Hippocampal formation (tissue), 2 donors: ENCODE measurements around the gene DNMBP.
"Not testable (repeated sequence)": the region's sequence is repeated elsewhere in the genome, so short reads cannot be mapped to it uniquely, and the experiment has no call there.

ENCODE experiments used
- DNase-seq, 2 donors: peaks; one replicate each; lab custom pipeline; 2025; lab: John Stamatoyannopoulos, UW

The DNMBP gene

GRCh38 chr10:99860466-99860865 is 149.3 kb downstream of the DNMBP start:
- DNase-seq: no peak

GRCh38 chr10:99859585-99859984 is 150.2 kb downstream of the DNMBP start:
- no peak for DNase-seq

DNA sequence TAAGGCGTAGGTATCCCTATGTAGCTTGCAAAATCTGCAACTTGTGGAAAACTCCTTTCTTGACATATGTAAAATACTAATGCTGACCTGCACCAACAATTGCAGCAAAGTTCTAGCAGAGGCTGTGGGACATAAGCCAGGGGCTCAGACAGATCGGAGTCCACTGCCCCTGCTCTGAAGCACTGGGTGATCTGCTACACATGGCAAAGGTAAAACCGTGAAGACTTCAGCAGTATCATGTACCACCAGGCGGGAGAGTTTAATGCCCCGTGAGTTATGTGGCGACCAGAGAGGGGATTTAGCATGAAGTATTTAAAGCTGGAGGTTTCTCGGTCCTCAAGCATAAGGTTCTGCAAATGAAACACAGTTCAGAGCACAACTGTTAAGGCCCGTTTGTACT is 150.9 kb downstream of the DNMBP start:
- DNase-seq: no peak

- DNase-seq: no peak
Measured at GRCh38 chr10:99855479-99856071, 154.2 kb downstream of the DNMBP start.

- DNase-seq: peak in 1 of 2 donors; percentile 30
Measured at GRCh38 chr10:99854860-99855259, 154.9 kb downstream of the DNMBP start.

DNA sequence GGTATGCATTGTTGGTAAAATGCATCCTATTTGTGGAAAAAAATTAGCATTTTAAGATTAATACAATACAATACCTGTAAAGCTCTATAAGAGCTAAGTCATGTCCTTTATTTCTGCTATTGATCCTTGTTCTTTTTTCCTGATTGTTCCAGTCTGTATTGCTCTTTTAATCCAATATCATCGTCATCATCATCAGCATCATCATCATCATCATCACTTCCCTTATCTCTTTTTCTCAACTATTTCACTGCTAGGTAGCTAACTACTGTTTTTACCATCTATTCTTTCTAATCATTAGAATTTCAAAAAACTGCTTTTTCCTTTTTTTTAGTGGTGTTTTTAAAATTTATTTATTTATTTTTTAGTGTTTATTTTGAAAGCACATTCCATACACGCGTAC is 156.1 kb downstream of the DNMBP start:
- DNase-seq: no peak

DNA sequence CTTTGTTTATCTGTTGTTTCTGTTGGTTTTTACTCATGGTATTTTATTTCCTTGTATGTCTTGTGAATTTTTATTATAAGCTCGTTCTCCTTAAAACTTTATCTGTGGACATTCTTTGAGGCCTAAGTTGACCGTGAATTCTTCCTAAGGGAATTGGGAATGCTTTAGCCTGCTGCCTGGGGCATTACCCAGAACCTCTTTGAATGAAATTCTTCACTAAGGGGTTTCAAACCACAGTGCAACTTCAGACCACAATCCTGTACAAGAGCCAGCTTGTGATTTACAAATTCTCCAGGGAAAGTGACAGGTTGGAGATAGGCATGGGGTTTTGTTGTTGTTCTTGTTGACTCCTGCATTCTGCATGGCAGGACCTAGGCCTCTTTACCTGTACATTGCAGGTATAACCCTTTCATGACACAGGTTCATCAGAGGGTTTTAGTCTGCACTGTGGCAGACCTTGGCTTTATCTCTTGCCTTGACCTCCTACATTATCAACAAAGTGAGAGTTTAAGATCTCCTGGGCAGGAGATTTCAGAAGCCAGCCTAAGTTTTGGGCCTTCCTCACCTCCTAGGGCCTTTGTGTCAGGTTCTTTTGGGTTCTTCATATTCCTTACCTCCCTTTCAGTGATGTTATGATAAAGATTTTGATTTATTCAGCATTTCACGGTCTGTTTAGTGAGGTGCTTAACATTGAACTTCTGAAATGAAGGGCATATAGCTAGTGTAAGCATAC is 157.1 kb downstream of the DNMBP start:
- no peak for DNase-seq

GRCh38 chr10:99851825-99852224 is 157.9 kb downstream of the DNMBP start:
- no peak for DNase-seq

DNA sequence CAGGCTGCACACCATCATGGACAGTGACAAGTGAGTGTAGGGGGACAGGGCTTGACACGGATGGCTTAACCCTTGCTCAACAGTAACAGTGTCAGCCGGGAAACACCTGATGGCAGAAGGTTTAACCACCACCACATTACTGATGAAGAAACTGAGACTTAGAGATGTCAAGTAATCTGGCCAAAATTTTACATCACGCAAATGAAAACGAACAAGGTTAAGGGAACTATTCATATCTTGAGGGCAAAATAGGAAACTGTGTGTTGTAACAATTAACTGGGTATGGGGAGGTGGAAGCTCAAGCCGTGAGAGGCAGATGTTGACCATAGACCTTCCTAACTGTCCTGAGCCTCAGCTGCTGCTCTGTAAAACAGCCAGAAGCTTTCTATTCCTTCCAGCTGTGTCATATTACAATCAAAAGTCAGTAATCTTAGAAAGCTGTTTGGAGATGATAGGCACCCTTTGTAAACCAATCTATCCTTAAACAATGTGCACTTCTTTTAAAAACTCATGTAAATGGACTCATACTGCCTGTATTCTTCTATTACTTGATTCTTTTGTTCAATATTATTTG is 158.9 kb downstream of the DNMBP start:
- DNase-seq: no peak

GRCh38 chr10:99850021-99850766 is 159.6 kb downstream of the DNMBP start:
- DNase-seq: no peak

DNA sequence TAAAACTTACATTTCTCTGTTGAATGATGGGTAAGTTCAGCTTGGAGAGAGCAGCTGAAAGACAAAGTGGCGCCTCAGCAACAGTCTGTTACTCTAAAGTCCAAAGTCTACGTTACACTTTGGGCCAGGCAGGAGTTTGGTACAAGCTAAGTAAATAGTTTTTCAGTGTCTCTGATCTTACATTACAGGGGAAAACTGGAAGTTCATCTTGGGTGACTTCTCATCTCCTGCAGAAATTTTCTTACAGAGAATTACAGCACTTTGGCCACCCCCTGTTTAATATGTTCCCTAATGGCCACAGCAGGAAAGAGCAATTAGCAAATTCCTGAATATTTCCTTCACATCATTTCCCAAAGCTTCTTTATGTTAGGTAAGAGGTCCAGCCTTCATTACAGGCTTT is 160.2 kb downstream of the DNMBP start:
- no peak for DNase-seq

DNA sequence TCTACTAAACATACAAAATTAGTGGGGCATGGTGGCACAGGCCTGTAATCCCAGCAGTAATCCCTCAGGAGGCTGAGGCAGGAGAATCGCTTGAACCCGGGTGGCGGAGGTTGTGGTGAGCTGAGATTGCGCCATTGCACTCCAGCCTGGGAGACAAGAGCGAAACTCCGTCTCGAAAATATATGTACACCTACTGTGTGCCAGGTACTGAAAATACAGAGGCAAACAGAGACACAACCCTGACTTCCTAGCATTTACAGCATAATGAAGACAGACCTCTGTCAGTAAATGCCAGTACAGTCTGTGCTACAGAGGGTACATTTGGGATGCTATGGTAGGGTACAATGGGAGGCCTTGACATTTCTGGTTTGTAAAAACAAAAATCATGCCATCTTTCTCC is 160.7 kb downstream of the DNMBP start:
- no peak for DNase-seq

- DNase-seq: peak; percentile 51 to 92
Measured at GRCh38 chr10:99845837-99846382, 163.8 kb downstream of the DNMBP start.

DNA sequence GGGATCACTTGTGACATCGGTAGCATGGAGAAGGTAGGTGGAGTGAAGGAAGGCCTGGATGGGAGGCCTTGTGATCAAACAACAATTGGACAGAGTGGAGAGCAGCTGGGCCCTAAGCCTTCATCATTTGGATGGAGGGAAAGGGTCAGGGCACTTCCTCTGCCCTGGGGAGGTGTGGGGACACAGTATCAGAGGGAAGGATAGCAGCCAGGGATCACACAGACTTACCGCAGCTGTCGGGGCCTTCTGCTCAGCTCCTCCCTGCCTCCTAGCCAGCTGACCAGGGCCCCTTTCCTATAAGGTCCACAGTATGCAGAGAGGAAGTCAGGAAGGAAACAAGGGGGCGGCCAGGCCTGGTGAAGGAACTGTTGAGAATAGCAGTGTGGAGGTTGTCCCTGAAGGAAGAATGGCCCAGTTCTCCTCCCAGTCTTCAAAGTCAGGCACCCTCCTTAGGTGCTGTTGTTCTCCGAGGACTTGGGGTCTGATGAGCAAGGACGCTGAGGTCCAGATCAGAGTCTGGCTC is 165.3 kb downstream of the DNMBP start:
- no peak for DNase-seq

- DNase-seq: no peak
Measured at GRCh38 chr10:99843310-99843709, 166.4 kb downstream of the DNMBP start.

DNA sequence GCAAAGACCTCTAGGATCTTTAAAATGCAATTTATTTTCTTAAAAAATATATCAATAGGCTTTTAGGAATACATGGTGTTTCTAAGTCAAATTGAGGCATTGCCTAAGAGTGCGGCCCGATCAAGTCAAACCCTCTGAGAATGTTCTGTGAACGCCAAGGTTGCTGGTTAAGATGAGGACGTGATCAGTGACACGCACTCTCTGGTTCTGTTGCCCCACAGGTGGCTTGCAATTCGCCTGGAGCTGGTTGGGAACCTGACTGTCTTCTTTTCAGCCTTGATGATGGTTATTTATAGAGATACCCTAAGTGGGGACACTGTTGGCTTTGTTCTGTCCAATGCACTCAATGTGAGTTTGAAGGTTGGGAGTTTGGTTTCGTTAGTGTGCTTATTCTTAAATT is 168.0 kb downstream of the DNMBP start:
- no peak for DNase-seq

- DNase-seq: not testable (repeated sequence)
Measured at GRCh38 chr10:99840859-99841258, 168.9 kb downstream of the DNMBP start.

DNA sequence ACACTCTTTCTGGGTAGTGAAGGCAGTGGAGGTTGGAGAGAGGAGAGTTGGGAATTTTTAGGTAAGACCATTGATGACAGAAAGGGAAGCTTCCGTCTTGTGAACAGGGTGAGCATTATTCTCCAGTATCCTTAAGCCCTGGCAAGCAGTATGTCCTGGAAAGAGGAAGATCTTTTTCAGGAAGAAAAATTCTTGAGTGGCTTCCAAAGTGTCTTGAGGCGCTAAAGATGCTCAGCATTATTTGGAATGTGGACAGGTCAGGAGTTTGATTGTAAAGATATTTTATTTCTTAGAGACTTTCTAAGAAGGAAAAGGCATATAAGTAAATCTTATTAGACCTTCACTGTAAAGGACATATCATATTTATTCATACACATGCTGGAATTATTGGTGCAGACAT is 173.0 kb downstream of the DNMBP start:
- DNase-seq: no peak

- no peak for DNase-seq
Measured at GRCh38 chr10:99835947-99836346, 173.8 kb downstream of the DNMBP start.

DNA sequence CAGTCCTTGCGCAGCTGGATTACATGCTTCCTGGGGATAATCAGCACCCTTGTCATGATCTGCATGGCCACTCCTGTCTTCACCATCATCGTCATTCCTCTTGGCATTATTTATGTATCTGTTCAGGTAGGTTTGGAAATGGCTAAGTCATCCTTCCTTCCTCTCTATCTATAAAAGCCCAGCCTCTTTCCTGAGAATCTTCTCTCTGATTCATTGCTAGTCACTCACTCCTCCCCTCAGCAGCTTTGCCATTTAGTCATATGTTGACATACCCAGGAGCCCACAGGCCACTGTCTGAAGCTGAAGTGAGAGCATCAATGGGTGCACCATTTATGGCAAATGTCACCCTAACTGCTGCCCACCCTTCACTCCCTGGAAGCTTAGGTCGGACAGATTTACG is 175.3 kb downstream of the DNMBP start:
- no peak for DNase-seq

DNA sequence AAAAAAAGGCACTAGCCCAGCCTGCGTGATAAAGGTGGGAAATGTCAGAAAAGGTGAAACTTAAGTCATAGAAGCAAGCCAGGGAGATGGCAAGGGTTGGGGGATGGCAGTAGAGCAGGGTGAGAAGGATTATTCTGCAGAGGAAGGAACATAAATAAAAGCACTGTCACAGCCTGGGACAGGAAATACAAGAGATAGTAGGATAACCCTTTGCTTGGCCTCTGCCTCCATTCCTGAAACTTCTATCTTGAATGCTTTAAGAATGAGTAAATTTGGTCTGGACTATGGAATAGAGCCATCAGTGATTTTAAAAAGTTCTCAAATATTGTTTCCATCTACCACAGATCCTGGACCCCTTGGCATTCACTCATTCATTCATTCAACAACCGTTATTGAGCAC is 177.3 kb downstream of the DNMBP start:
- DNase-seq: no peak

- DNase-seq: no peak
Measured at GRCh38 chr10:99828464-99828863, 181.3 kb downstream of the DNMBP start.
